A549 (cell line): ENCODE data around the gene SEMA3B. TPM values are rescaled to one million over a fixed set of nuclear protein-coding genes. Genes with fewer than 3 reads are reported as not detected.

Experiments
- ATAC-seq, 2 experiments: fragments of 200-7000 bp in 1 of 2; fragments of >200 bp in 1 of 2; cut with Nextera tagmentation in 1 of 2; cut with Tn5 transposase in 1 of 2; 3 replicates each; pipeline versions ENCODE4 v1.8.0 to v1.9.1; 2018 to 2020; ENCODE audit warnings: mild to moderate bottlenecking in 1 of 2, moderate library complexity in 1 of 2
- CTCF ChIA-PET: fragments of 300-600 bp; sonication (Branson Sonifier 250); formaldehyde crosslinking; extraction: SDS; loops from one replicate; lab custom pipeline; 2021; ENCODE audit warnings: antibody characterized with exemption, inconsistent platforms; lab: Yijun Ruan, JAX
- POLR2A ChIA-PET: fragments of 350-600 bp; formaldehyde crosslinking; extraction: SDS; loops from one replicate; lab custom pipeline; 2021; ENCODE audit warnings: antibody characterized with exemption, inconsistent platforms; lab: Yijun Ruan, JAX
- DNase-seq, 2 experiments: peaks; one replicate each; pipeline versions ENCODE4 v3.0.0 to v3.0.0-alpha.2; 2011 to 2016; ENCODE audit warnings: low read depth in 1 of 2, low spot score in 1 of 2
- FAIRE-seq: peaks from 2 replicates; lab custom pipeline; 2011; peaks lifted over from hg19 to GRCh38; lab: Jason Lieb, UNC
- H3K27ac ChIP-seq, 2 experiments: fragments of >200 bp; sonication (Bioruptor Twin); formaldehyde crosslinking; 3 replicates each; pipeline ENCODE4 v1.5.1; 2016 to 2017
- H3K4me1 ChIP-seq: fragments of >200 bp; sonication (Bioruptor Twin); formaldehyde crosslinking; 3 replicates; pipeline ENCODE4 v1.6.1; 2016
- H3K4me2 ChIP-seq: fragments of >200 bp; sonication (Bioruptor Twin); formaldehyde crosslinking; 3 replicates; pipeline ENCODE4 v1.6.1; 2016
- H3K4me3 ChIP-seq: fragments of >200 bp; sonication (Bioruptor Twin); formaldehyde crosslinking; 3 replicates; pipeline ENCODE4 v1.5.1; 2016
- H3K9me3 ChIP-seq: fragments of >200 bp; sonication (Bioruptor Twin); formaldehyde crosslinking; 3 replicates; pipeline ENCODE4 v1.6.1; 2016
- ATOH8 ChIP-seq: fragments of 250-450 bp; sonication (Bioruptor Pico); IDR thresholded peaks from 2 replicates; pipeline ENCODE4 v1.5.0; 2020; ENCODE audit warnings: low read depth, mild to moderate bottlenecking, moderate library complexity
- BCL3 ChIP-seq: fragments of >200 bp; sonication (Bioruptor Twin); formaldehyde crosslinking; IDR thresholded peaks from 3 replicates; pipeline ENCODE4 v1.6.1; 2016
- CBX8 ChIP-seq: fragments of 200-600 bp; sonication (generic); IDR thresholded peaks from 2 replicates; pipeline ENCODE4 v1.6.1; 2016
- CHD4 ChIP-seq: fragments of 200-600 bp; sonication (generic); IDR thresholded peaks from 2 replicates; pipeline ENCODE4 v1.6.1; 2016; ENCODE audit warnings: antibody characterized with exemption, mild to moderate bottlenecking, borderline replicate concordance
- CTCF ChIP-seq: fragments of >200 bp; sonication (Bioruptor Twin); formaldehyde crosslinking; IDR thresholded peaks from 3 replicates; pipeline ENCODE4 v1.5.1; 2016
- EHMT2 ChIP-seq: fragments of 200-600 bp; sonication (generic); IDR thresholded peaks from 2 replicates; pipeline ENCODE4 v1.6.1; 2016; ENCODE audit warnings: antibody characterized with exemption, low read depth, mild to moderate bottlenecking, moderate library complexity
- FOXS1 ChIP-seq: fragments of 250-450 bp; sonication (Bioruptor Pico); IDR thresholded peaks from 2 replicates; pipeline ENCODE4 v1.5.0; 2020; ENCODE audit warnings: mild to moderate bottlenecking, moderate library complexity
- HDAC2 ChIP-seq: fragments of 200-600 bp; sonication (generic); IDR thresholded peaks from 2 replicates; pipeline ENCODE4 v1.6.1; 2016
- HEYL ChIP-seq: fragments of 250-450 bp; sonication (Bioruptor Pico); IDR thresholded peaks from 2 replicates; pipeline ENCODE4 v1.8.0; 2021; ENCODE audit warnings: mild to moderate bottlenecking, moderate library complexity
- HOXB5 ChIP-seq: fragments of 250-450 bp; sonication (Bioruptor Pico); IDR thresholded peaks from 2 replicates; pipeline ENCODE4 v1.5.0; 2020; ENCODE audit warnings: mild to moderate bottlenecking, moderate library complexity
- JUNB ChIP-seq: fragments of >200 bp; sonication (Bioruptor Twin); formaldehyde crosslinking; IDR thresholded peaks from 2 replicates; pipeline ENCODE4 v1.6.1; 2016
- NPAS2 ChIP-seq: fragments of 250-450 bp; sonication (Bioruptor Pico); IDR thresholded peaks from 2 replicates; pipeline ENCODE4 v1.8.0; 2022; ENCODE audit warnings: mild to moderate bottlenecking, moderate library complexity, borderline replicate concordance
- NR3C1 ChIP-seq: fragments of >200 bp; sonication (Bioruptor Twin); formaldehyde crosslinking; IDR thresholded peaks from 3 replicates; pipeline ENCODE4 v1.6.1; 2017
- RFX5 ChIP-seq: fragments of 450-650 bp; IDR thresholded peaks from 2 replicates; pipeline ENCODE4 v1.7.1; 2014; ENCODE audit warnings: antibody characterized with exemption, mild to moderate bottlenecking, moderate library complexity
- SMC3 ChIP-seq: fragments of >200 bp; sonication (Bioruptor Twin); formaldehyde crosslinking; IDR thresholded peaks from 3 replicates; pipeline ENCODE4 v1.6.1; 2018; ENCODE audit warnings: inconsistent platforms
- WGBS: methylation state at CpG from one replicate; pipeline ENCODE4 v1.1.6; 2017; ENCODE audit errors: missing lambda C conversion rate; 5-methylcytosine and 5-hydroxymethylcytosine counted together
- polyA plus RNA-seq, 4 experiments: library from polyadenylated mRNA; depleted of rRNA in 3 of 4; stranded (reverse); fragments of >200 nt; fragmentation: RNase III in 1 of 4; extraction: RNeasy Plus Mini Kit Qiagen cat#74134 plus additional on column Dnase treatment in 1 of 4; gene quantifications; 2 replicates in 3 of 4; 3 replicates in 1 of 4; pipeline ENCODE4 v1.2.3, GENCODE V29; 2011 to 2017
- TF ChIP-seq, protein P1 (sequence below): fragments of 200-600 bp; sonication (generic); IDR thresholded peaks from 2 replicates; pipeline ENCODE4 v1.6.1; 2016; ENCODE audit warnings: antibody characterized with exemption, mild to moderate bottlenecking, moderate library complexity
- TF ChIP-seq, protein P2 (sequence below): fragments of >200 bp; sonication (Bioruptor Twin); formaldehyde crosslinking; IDR thresholded peaks from 2 replicates; pipeline ENCODE4 v1.6.1; 2016
- TF ChIP-seq, protein P3 (sequence below): IDR thresholded peaks from 2 replicates; pipeline ENCODE4 v1.6.1; 2012

The SEMA3B gene
- polyA plus RNA-seq, 2 of the 4 experiments (the other 2 are of a cell fraction) = 6.5 to 7.4 TPM

DNA sequence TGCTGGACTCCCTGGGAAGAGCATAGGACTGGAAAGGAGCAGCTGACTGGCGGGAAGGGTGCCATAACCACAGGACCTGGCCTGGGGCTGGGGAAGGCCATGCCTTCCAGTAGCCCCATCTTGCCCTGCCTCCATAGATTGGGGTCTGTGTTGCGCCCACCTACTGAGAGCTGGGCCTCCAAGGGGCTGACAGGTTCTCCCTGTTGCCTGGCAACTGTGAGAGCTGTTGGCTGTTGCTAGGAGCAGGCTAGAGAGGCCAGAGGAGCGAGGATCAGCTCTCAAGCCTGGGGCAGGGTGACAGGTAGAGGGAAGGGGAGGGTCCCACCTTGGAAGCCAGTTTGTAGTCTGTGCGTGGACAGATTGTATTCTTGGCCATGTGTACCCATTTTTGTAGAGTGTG, 35.8 kb upstream of the SEMA3B start:
- DNase-seq = no peak
- no peak for FAIRE-seq
- no peak overlapping the region for H3K27ac ChIP-seq
- TF ChIP-seq HEYL (CRISPR knock-in tag) (no peak), BCL3 (no peak), NR3C1 (no peak), HDAC2 (no peak), CBX8 (no peak), EHMT2 (no peak), NPAS2 (CRISPR knock-in tag) (no peak), CTCF (no peak), RFX5 (no peak), CHD4 (no peak), SMC3 (no peak), HOXB5 (CRISPR knock-in tag) (no peak), JUNB (no peak), FOXS1 (CRISPR knock-in tag) (no peak), ATOH8 (CRISPR knock-in tag) (no peak)
- TF ChIP-seq, protein P1, sequence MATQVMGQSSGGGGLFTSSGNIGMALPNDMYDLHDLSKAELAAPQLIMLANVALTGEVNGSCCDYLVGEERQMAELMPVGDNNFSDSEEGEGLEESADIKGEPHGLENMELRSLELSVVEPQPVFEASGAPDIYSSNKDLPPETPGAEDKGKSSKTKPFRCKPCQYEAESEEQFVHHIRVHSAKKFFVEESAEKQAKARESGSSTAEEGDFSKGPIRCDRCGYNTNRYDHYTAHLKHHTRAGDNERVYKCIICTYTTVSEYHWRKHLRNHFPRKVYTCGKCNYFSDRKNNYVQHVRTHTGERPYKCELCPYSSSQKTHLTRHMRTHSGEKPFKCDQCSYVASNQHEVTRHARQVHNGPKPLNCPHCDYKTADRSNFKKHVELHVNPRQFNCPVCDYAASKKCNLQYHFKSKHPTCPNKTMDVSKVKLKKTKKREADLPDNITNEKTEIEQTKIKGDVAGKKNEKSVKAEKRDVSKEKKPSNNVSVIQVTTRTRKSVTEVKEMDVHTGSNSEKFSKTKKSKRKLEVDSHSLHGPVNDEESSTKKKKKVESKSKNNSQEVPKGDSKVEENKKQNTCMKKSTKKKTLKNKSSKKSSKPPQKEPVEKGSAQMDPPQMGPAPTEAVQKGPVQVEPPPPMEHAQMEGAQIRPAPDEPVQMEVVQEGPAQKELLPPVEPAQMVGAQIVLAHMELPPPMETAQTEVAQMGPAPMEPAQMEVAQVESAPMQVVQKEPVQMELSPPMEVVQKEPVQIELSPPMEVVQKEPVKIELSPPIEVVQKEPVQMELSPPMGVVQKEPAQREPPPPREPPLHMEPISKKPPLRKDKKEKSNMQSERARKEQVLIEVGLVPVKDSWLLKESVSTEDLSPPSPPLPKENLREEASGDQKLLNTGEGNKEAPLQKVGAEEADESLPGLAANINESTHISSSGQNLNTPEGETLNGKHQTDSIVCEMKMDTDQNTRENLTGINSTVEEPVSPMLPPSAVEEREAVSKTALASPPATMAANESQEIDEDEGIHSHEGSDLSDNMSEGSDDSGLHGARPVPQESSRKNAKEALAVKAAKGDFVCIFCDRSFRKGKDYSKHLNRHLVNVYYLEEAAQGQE = no peak
- TF ChIP-seq, protein P2, sequence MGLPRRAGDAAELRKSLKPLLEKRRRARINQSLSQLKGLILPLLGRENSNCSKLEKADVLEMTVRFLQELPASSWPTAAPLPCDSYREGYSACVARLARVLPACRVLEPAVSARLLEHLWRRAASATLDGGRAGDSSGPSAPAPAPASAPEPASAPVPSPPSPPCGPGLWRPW = no peak
- TF ChIP-seq, protein P3, sequence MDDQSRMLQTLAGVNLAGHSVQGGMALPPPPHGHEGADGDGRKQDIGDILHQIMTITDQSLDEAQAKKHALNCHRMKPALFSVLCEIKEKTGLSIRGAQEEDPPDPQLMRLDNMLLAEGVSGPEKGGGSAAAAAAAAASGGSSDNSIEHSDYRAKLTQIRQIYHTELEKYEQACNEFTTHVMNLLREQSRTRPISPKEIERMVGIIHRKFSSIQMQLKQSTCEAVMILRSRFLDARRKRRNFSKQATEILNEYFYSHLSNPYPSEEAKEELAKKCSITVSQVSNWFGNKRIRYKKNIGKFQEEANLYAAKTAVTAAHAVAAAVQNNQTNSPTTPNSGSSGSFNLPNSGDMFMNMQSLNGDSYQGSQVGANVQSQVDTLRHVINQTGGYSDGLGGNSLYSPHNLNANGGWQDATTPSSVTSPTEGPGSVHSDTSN = no peak
- 100% methylated on average over 1 of the region's 4 CpGs for WGBS
- no peak for ATAC-seq
- H3K9me3 ChIP-seq = no peaks in the 10 kb centered on the region
- ChIA-PET POLR2A (interaction anchor here (0.7 kb wide), 1 partner anchor 719 kb away, joined by 3 read pairs; no protein-coding TSS in a partner anchor), CTCF (interaction anchor here (0.8 to 16.1 kb wide), 4 partner anchors 18 to 111 kb away, joined by 3 to 219 read pairs (median 3); no protein-coding TSS in a partner anchor)
- H3K4me1 ChIP-seq = peaks cover 24% of the 10 kb centered on the region
- H3K4me2 ChIP-seq = no peak overlapping the region
- no peak overlapping the region for H3K4me3 ChIP-seq
